Activated naive CD4-positive, alpha-beta T cell (primary cell): Measurements from ENCODE around the gene NEU4.

Source experiments
- DNase-seq, 4 experiments: peaks; one replicate each; lab custom pipeline; 2025; lab: John Stamatoyannopoulos, UW

Gene NEU4

GRCh38 chr2:241865416-241865956 lies 56.5 kb downstream of the NEU4 start:
- no peak for DNase-seq

GRCh38 chr2:241865957-241866789 lies 57.2 kb downstream of the NEU4 start:
- DNase-seq = no peak
